GM12878 (cell line): ENCODE data around the gene EIF3A. TPM values are rescaled to one million over a fixed set of nuclear protein-coding genes. Genes with fewer than 3 reads are reported as not detected.

ENCODE experiments used
- ATAC-seq: fragments of 200-7000 bp; cut with Tn5 transposase; 3 replicates; pipeline ENCODE4 v1.9.1; 2020; ENCODE audit warnings: mild to moderate bottlenecking, moderate library complexity
- BruUV-seq: library from RNA; stranded (reverse); fragments of 400-500 nt; replicated peaks from 2 replicates; lab custom pipeline; 2021; lab: Mats Ljungman, UMichigan
- CTCF ChIA-PET: fragments of 300-600 bp; sonication (Branson Sonifier 250); formaldehyde crosslinking; extraction: SDS; loops from one replicate; lab custom pipeline; 2021; ENCODE audit warnings: inconsistent platforms; lab: Yijun Ruan, JAX
- POLR2A ChIA-PET: fragments of 350-600 bp; formaldehyde crosslinking; extraction: SDS; loops from one replicate; lab custom pipeline; 2021; ENCODE audit warnings: inconsistent platforms; lab: Charles Lee
- RAD21 ChIA-PET: fragments of 300-600 bp; sonication (Branson Sonifier 250); formaldehyde crosslinking; loops from one replicate; lab custom pipeline; 2023; ENCODE audit warnings: antibody characterized with exemption; ENCODE audit not compliant: unreplicated experiment; lab: Charles Lee
- SMC1A ChIA-PET: fragments of 300-600 bp; sonication (Branson Sonifier 250); formaldehyde crosslinking; loops from one replicate; lab custom pipeline; 2023; ENCODE audit not compliant: unreplicated experiment, uncharacterized antibody; lab: Charles Lee
- DNase-seq: peaks from one replicate; pipeline ENCODE4 v3.0.0-alpha.2; 2011; ENCODE audit warnings: low read depth, low spot score
- FAIRE-seq: peaks from 3 replicates; lab custom pipeline; 2011; peaks lifted over from hg19 to GRCh38; lab: Jason Lieb, UNC
- H2AFZ ChIP-seq: 2 replicates; pipeline ENCODE4 v1.6.0; 2011; ENCODE audit warnings: low read depth, low read length, control low read depth; ENCODE audit not compliant: control insufficient read depth
- H3K27ac ChIP-seq: 2 replicates; pipeline ENCODE4 v1.5.1; 2011; ENCODE audit warnings: control low read depth; ENCODE audit not compliant: control insufficient read depth, insufficient read depth
- H3K27me3 ChIP-seq, 2 experiments: replicated peaks in 1 of 2; 2 replicates each; pipeline versions ENCODE4 v1.6.0 to v1.6.1; 2011; ENCODE audit warnings: low read length in 1 of 2; ENCODE audit not compliant: control insufficient read depth in 2 of 2, insufficient read depth in 2 of 2
- H3K36me3 ChIP-seq, 2 experiments: 2 replicates each; pipeline ENCODE4 v1.5.1; 2011; ENCODE audit warnings: low read length in 1 of 2; ENCODE audit not compliant: control insufficient read depth in 2 of 2, insufficient read depth in 2 of 2
- H3K4me1 ChIP-seq: 2 replicates; pipeline ENCODE4 v1.6.1; 2011; ENCODE audit warnings: mild to moderate bottlenecking, low read length, moderate library complexity, mixed read lengths; ENCODE audit not compliant: control insufficient read depth, insufficient read depth
- H3K4me2 ChIP-seq: 2 replicates; pipeline ENCODE4 v1.6.0; 2011; ENCODE audit warnings: control low read depth; ENCODE audit not compliant: control insufficient read depth, insufficient read depth
- H3K4me3 ChIP-seq: fragments of 200-600 bp; sonication (generic); 2 replicates; pipeline ENCODE4 v1.5.1; 2016
- H3K79me2 ChIP-seq: 2 replicates; pipeline ENCODE4 v1.6.0; 2011; ENCODE audit warnings: low read length; ENCODE audit not compliant: control insufficient read depth, insufficient read depth
- H3K9ac ChIP-seq: 2 replicates; pipeline ENCODE4 v1.8.0; 2011; ENCODE audit warnings: low read length, control low read depth, mixed read lengths; ENCODE audit not compliant: control insufficient read depth, insufficient read depth
- H3K9me3 ChIP-seq: replicated peaks from 3 replicates; pipeline ENCODE4 v1.5.1; 2011; ENCODE audit warnings: mild to moderate bottlenecking, low read length; ENCODE audit not compliant: control insufficient read depth, insufficient read depth
- H4K20me1 ChIP-seq: 2 replicates; pipeline ENCODE4 v1.6.0; 2011; ENCODE audit not compliant: control insufficient read depth, insufficient read depth
- ASH2L ChIP-seq: fragments of 300-600, 200-600 bp; sonication (generic); IDR thresholded peaks from 2 replicates; pipeline ENCODE4 v1.6.1; 2017; ENCODE audit warnings: low read depth, mild to moderate bottlenecking, borderline replicate concordance
- BMI1 ChIP-seq: fragments of 450-650 bp; IDR thresholded peaks from 2 replicates; pipeline ENCODE4 v1.6.1; 2016; ENCODE audit warnings: mild to moderate bottlenecking, moderate library complexity, borderline replicate concordance
- CREM ChIP-seq: IDR thresholded peaks from 2 replicates; pipeline ENCODE4 v1.6.1; 2014; ENCODE audit warnings: antibody characterized with exemption, low read depth
- IRF3 ChIP-seq: fragments of 450-650 bp; IDR thresholded peaks from 2 replicates; pipeline ENCODE4 v1.6.1; 2014; ENCODE audit warnings: mild to moderate bottlenecking
- MAX ChIP-seq: IDR thresholded peaks from 2 replicates; pipeline ENCODE4 v1.6.1; 2012; ENCODE audit warnings: low read depth, low read length, improper control_type of control experiment
- MEF2A ChIP-seq: IDR thresholded peaks from 2 replicates; pipeline ENCODE4 v1.6.1; 2011; ENCODE audit warnings: low read depth, mild to moderate bottlenecking, low read length, moderate library complexity; ENCODE audit not compliant: insufficient read depth
- NFYA ChIP-seq: IDR thresholded peaks from 2 replicates; pipeline ENCODE4 v1.6.1; 2011; ENCODE audit warnings: low read depth, mild to moderate bottlenecking, low read length, improper control_type of control experiment, borderline replicate concordance
- PKNOX1 ChIP-seq: fragments of 450-650 bp; IDR thresholded peaks from 2 replicates; pipeline ENCODE4 v1.6.1; 2016; ENCODE audit warnings: mild to moderate bottlenecking
- RAD21 ChIP-seq: IDR thresholded peaks from 2 replicates; pipeline ENCODE4 v1.6.1; 2011; ENCODE audit warnings: mild to moderate bottlenecking, low read depth, low read length, moderate library complexity; ENCODE audit not compliant: insufficient read depth
- RBBP5 ChIP-seq: fragments of 200-600 bp; sonication (generic); conservative IDR thresholded peaks from 2 replicates; pipeline ENCODE4 v1.6.1; 2016
- SKIL ChIP-seq: fragments of 450-650 bp; IDR thresholded peaks from 2 replicates; pipeline ENCODE4 v1.6.1; 2017; ENCODE audit warnings: mild to moderate bottlenecking, low read depth, inconsistent platforms; ENCODE audit not compliant: poor library complexity, severe bottlenecking
- ZBED1 ChIP-seq: IDR thresholded peaks from 2 replicates; pipeline ENCODE4 v1.6.1; 2016; ENCODE audit warnings: borderline replicate concordance
- ZBTB40 ChIP-seq: fragments of 450-650 bp; IDR thresholded peaks from 2 replicates; pipeline ENCODE4 v1.6.1; 2016; ENCODE audit warnings: mild to moderate bottlenecking, moderate library complexity, borderline replicate concordance
- ZNF217 ChIP-seq: fragments of 450-650 bp; IDR thresholded peaks from 2 replicates; pipeline ENCODE4 v1.6.1; 2017; ENCODE audit warnings: antibody characterized with exemption, mild to moderate bottlenecking
- WGBS: methylation state at CpG from one replicate; pipeline ENCODE4 v1.1.6; 2016; ENCODE audit warnings: low lambda C conversion rate; ENCODE audit not compliant: insufficient replicate concordance, insufficient coverage; ENCODE audit errors: missing lambda C conversion rate; 5-methylcytosine and 5-hydroxymethylcytosine counted together
- in situ Hi-C: fragments of 300-500 bp; cut with MboI; formaldehyde crosslinking; loops from 9 replicates; pipeline ENCODE4 v1.14.3; 2018; ENCODE audit warnings: mixed read lengths
- intact Hi-C: fragments of 100-400 bp; cut with micrococcal nuclease; formaldehyde crosslinking; loops from one replicate; pipeline ENCODE4 v1.14.2; 2022; ENCODE audit not compliant: unreplicated experiment
- polyA plus RNA-seq, 11 experiments: library from polyadenylated mRNA; depleted of rRNA in 4 of 11; unstranded in 6 of 11; stranded (reverse) in 5 of 11; fragments of >200 nt; fragmentation: Nextera tagmentation in 4 of 11; fragmentation: Illumina TruSeq in 1 of 11; extraction: Ambion mirVana in 4 of 11; extraction: Trizol in 1 of 11; gene quantifications; 1 replicate in 1 of 11; 2 replicates in 10 of 11; pipeline versions ENCODE4 v1.2.1 to v1.2.3, GENCODE V29; 2011 to 2016; ENCODE audit warnings: inconsistent platforms in 2 of 11, missing spikeins in 2 of 11, low read depth in 1 of 11
- total RNA-seq, 4 experiments: library from RNA; depleted of rRNA in 3 of 4; stranded (reverse); fragments of >200 nt in 3 of 4; fragmentation: Illumina TruSeq in 1 of 4; extraction: Trizol in 1 of 4; gene quantifications; 2 replicates each; pipeline versions ENCODE4 v1.2.1 to v1.2.3, GENCODE V29; 2013 to 2021

The EIF3A gene
- total and polyA plus RNA-seq, 10 of the 15 experiments (the other 5 are each of a cell fraction or from before 2014, with no cell fraction given), result 42.3 to 195 (median 96.3) TPM

- H3K9me3 ChIP-seq, result no peaks in the 10 kb centered on the region
- intact Hi-C loops (no loop called here), in situ Hi-C loops (no loop called here)
- no TSS peak for BruUV-seq
- ChIA-PET CTCF (interaction anchor here (0.6 kb wide), 1 partner anchor 84 kb away, joined by 3 read pairs; no protein-coding TSS in a partner anchor), RAD21 (no interaction called here), POLR2A (no interaction called here), SMC1A (interaction anchor here (1.0 to 1.2 kb wide), 2 partner anchors 8 to 129 kb away, joined by 3 to 6 read pairs; no protein-coding TSS in a partner anchor)
- no peak for DNase-seq
- no peak overlapping the region for H3K27ac ChIP-seq
- ATAC-seq, result no peak
- WGBS, result 95% methylated on average over 1 of the region's 1 CpG
- H3K79me2 ChIP-seq, result peaks cover 5% of the 10 kb centered on the region
- H2AFZ ChIP-seq, result no peak overlapping the region
- H3K4me3 ChIP-seq, result no peak overlapping the region
- no peak overlapping the region for H3K9ac ChIP-seq
- H4K20me1 ChIP-seq, result peaks cover 3% of the 10 kb centered on the region; the same call in 1 of the 2 replicates
- H3K4me1 ChIP-seq, result no peaks in the 10 kb centered on the region
- FAIRE-seq, result no peak
- H3K4me2 ChIP-seq, result no peak overlapping the region
- peaks cover 26 to 43% of the 10 kb centered on the region in 2 experiments for H3K36me3 ChIP-seq
- no peaks in the 10 kb centered on the region for H3K27me3 ChIP-seq
- TF ChIP-seq ZNF217 (no peak), SKIL (no peak), ASH2L (no peak), IRF3 (no peak), RBBP5 (no peak), RAD21 (no peak), CREM (no peak), ZBTB40 (no peak), PKNOX1 (no peak), NFYA (no peak), BMI1 (no peak), MEF2A (no peak), MAX (no peak), ZBED1 (no peak)
Measured at GRCh38 chr10:119039161-119039560, 41.5 kb downstream of the EIF3A start.
